WTC11 (cell line): ENCODE measurements around the gene MMP23B.
"Not testable (repeated sequence)": the region's sequence is repeated elsewhere in the genome, so short reads cannot be mapped to it uniquely, and the experiment has no call there.

Experiments used
- CTCF ChIP-seq: fragments of 200-600 bp; IDR thresholded peaks from 2 replicates; pipeline ENCODE4 v1.8.0; 2022; ENCODE audit warnings: antibody characterized with exemption
- ELF4 ChIP-seq: sonication (generic); formaldehyde crosslinking; IDR thresholded peaks from 2 replicates; pipeline ENCODE4 v1.8.1; 2022; ENCODE audit warnings: low read depth, mild to moderate bottlenecking, moderate library complexity, missing genetic modification reagents
- GABPB1 ChIP-seq: sonication (generic); formaldehyde crosslinking; IDR thresholded peaks from 2 replicates; pipeline ENCODE4 v1.8.1; 2023; ENCODE audit warnings: mild to moderate bottlenecking, missing genetic modification reagents
- HMGXB4 ChIP-seq: sonication (generic); formaldehyde crosslinking; IDR thresholded peaks from 2 replicates; pipeline ENCODE4 v1.8.1; 2023; ENCODE audit warnings: mild to moderate bottlenecking, moderate library complexity, missing genetic modification reagents
- KAT7 ChIP-seq: sonication (generic); formaldehyde crosslinking; IDR thresholded peaks from 2 replicates; pipeline ENCODE4 v1.8.1; 2023; ENCODE audit warnings: missing genetic modification reagents, mild to moderate bottlenecking, borderline replicate concordance
- MAX ChIP-seq: sonication (generic); formaldehyde crosslinking; IDR thresholded peaks from 2 replicates; pipeline ENCODE4 v1.8.0; 2022; ENCODE audit warnings: mild to moderate bottlenecking, missing genetic modification reagents
- SMAD3 ChIP-seq: sonication (generic); formaldehyde crosslinking; IDR thresholded peaks from 2 replicates; pipeline ENCODE4 v1.8.0; 2022; ENCODE audit warnings: missing genetic modification reagents, mild to moderate bottlenecking, borderline replicate concordance
- USF2 ChIP-seq: sonication (generic); formaldehyde crosslinking; IDR thresholded peaks from 2 replicates; pipeline ENCODE4 v1.8.1; 2023; ENCODE audit warnings: mild to moderate bottlenecking, missing genetic modification reagents, moderate library complexity
- ZBTB21 ChIP-seq: sonication (generic); formaldehyde crosslinking; IDR thresholded peaks from 2 replicates; pipeline ENCODE4 v1.8.1; 2023; ENCODE audit warnings: mild to moderate bottlenecking, missing genetic modification reagents, borderline replicate concordance
- ZBTB43 ChIP-seq: sonication (generic); formaldehyde crosslinking; IDR thresholded peaks from 2 replicates; pipeline ENCODE4 v1.8.1; 2023; ENCODE audit warnings: mild to moderate bottlenecking, missing genetic modification reagents

- not testable (repeated sequence) for TF ChIP-seq CTCF; ELF4 (CRISPR knock-in tag); ZBTB21 (CRISPR knock-in tag); KAT7; SMAD3 (CRISPR knock-in tag); USF2; MAX (CRISPR knock-in tag); ZBTB43 (CRISPR knock-in tag); HMGXB4; GABPB1
These were observed 15.7 kb downstream of the MMP23B start for GRCh38 chr1:1647567-1648241.
